ENCODE measurements around the gene STARD4.
A peak's percentile ranks its signal among the peaks of the same experiment; 100 is the strongest.

The STARD4 gene, protein sequence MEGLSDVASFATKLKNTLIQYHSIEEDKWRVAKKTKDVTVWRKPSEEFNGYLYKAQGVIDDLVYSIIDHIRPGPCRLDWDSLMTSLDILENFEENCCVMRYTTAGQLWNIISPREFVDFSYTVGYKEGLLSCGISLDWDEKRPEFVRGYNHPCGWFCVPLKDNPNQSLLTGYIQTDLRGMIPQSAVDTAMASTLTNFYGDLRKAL

GRCh38 chr5:111512375-111513130 is at the start of gene STARD4:
TSS of gene STARD4 (minus strand) at chr5:111512535. CDS start at chr5:111507433, 5,102 bp downstream.
- DNase-seq: peak; percentile 95

- DNase-seq: no peak
These were observed 47.3 kb upstream of the STARD4 start for GRCh38 chr5:111559680-111560079.

GRCh38 chr5:111557686-111558085 is 45.4 kb upstream of the STARD4 start:
- no peak for DNase-seq

- DNase-seq: no peak
These were observed 44.8 kb upstream of the STARD4 start for GRCh38 chr5:111557111-111557510.

- DNase-seq: no peak
These were observed 44.2 kb upstream of the STARD4 start for GRCh38 chr5:111556501-111556900.

DNA sequence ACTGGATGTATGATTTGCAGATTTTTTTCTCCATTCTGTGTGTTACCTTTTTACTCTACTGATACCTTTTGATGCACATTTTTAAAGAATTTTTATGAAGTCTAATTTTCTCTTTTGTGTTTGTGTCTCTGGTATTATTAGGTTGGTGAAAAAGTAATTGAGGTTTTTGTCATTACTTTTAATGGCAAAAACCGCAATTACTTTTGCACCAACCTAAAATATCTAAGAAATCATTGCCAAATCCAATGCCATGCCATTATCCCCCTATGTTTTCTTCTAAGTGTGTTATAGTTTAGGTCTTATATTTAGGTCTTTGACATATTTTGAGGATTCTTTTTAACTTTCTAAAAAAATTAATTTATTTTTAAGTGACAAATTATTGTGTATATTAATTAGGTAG is 43.4 kb upstream of the STARD4 start:
- DNase-seq: no peak

DNA sequence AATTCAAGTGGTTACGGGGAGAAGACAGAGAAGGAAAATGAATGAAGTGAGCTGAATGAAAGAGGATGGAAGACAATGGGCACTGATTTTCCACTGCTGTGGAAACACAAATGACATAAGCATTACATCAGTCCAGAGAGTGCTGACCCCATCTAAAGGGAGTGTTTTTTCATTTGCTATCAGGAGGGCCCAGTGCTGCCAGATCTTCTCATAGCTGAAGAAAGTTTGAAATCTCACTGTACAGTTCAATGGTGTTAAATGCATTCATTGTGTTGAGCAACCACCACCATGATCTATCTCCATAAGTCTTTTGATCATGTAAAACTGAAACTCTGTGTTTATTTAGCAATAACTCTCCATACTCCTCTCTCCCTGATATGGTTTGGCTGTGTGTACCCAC is 41.5 kb upstream of the STARD4 start:
- DNase-seq: no peak

DNA sequence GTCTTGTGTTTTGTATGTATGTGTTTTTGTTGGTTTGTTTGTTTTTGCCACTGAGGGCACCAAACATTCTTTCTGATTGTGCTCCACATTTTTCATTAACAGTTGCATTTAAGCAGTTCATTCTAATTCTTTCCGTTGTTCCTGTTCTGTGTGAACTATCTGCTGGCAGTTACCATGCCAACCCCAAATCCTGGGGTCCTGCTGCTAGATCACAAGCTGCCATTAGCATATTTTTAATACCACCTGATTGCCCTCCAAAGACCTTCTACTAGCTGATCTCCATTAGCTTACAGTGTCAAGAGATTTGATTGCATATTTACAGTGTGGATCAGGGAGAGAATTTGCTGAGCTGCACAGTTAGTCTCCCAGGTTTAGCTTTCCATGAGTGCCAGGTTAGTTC is 40.6 kb upstream of the STARD4 start:
- DNase-seq: no peak

- DNase-seq: no peak
These were observed 40.2 kb upstream of the STARD4 start for GRCh38 chr5:111552492-111552891.

GRCh38 chr5:111551569-111552275 is 39.4 kb upstream of the STARD4 start:
- DNase-seq: no peak

- no peak for DNase-seq
These were observed 38.8 kb upstream of the STARD4 start for GRCh38 chr5:111551161-111551560.

DNA sequence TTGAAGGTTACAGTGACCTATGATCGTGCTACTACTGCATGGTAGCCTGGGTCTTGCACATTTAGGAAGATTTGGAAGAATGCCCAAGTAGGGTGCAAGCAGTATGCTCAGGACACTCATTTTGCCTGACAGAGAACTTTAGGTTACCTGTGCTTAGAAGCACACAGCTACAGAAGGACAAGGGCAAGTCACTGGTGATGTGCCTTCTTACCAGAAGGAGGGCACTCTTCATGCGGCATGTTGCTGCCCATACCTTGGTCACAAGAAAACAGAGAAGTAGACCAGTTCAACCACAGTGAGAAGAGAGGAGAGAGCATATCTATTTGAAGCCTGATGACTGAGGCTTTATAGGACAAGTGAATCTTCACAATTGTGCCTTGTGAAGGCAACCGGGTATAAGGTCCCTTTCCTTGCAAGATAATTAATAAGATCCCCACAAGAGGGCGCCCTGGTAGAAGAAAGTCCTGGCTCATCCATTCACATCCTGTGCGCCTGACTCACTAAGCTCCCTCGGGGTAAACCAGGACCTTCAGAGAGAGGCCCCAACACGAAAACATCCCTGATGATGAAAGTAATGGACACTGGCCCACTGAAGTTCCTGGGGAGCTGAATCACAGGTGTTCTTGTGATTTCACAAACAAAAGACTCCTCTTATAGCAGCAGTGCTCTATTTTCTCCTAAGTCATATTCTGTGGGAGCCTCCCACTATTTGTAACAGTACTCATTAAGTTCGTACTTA is 38.1 kb upstream of the STARD4 start:
- peak; percentile 86 for DNase-seq

- DNase-seq: no peak
These were observed 36.8 kb upstream of the STARD4 start for GRCh38 chr5:111548992-111549649.

DNA sequence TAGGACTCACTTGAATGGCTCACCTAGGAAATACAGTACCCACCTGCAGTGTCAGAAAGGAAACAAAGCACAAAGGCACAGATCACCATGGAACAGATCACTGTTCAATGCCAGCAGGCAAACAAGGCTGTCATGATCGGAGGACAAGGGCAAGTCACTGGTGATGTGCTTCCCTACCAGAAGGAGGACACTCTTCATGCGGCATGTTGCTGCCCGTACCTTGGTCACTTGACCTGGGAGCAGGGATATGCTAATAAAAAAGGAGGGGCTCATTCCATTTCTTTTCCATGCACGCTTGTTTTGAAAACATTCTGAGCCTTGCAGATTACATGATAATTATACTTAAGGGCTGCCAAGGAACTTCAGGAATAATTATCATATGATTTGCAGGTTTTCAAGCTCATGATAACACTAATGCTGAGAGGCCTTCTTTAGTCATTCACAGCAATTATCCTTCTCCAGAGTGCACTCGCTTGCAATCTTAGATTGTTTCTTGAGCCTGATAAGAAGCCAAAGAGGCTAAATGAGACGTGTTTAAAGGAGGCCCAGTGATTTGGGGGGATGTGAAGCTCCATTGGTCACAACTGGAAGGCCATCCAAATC is 36.1 kb upstream of the STARD4 start:
- no peak for DNase-seq

DNA sequence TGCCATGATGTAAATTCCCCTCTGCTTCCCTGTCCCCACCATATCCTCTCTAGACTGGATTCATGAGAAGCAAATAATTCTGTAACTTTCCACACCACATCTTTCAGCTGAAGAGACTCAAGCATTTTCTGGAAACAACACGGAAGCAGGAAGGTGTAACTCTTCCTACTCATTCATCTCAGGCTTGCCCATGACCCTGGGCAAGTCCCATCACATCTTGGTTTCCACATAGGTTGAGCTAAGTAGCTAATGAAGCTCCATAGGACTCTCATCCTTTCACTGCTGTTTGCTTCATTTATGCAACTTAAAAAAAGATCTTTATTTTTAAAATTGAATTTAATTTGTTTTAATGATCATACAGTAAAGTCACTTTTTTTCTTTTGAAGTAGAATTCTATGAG is 32.7 kb upstream of the STARD4 start:
- DNase-seq: no peak

DNA sequence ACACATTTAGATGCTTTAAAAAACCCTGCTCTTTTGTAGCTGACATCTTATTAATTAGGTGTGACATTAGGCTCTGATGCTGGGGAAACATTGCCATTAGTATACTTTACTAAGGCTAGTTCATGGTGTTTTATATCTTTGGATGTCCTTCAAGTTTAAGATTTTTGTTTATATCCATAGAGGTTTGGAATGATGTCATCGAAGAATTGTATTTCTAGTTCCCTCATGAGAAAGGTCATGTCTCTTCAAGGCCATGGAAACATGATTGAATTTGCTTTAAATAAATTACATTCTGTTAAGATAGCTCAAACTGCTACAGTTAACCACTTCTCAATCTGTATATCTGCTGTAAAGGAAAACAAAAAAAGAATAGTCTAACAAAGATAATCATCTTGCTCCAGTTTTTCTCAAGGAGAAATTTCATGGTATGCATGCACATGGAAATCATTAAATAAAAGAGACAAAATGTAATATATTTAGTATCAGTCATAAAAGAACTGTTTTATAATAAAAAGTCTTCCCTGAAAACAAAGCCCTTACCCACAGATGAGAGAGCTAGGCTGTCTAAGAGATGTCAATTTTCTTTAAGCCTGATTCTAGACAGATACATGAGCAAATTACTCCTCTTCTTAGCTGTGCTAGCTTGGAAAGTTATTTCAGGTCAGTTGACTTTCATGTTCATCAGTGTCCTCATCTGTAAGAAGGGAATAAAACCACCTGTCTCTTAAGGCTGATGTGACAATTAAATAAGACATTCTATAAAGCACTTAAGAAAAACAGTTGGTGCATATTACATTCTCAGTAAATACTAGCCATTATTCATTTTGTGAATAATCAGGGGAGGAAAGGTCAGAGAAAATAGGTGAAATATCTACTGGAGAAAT is 25.0 kb upstream of the STARD4 start:
- no peak for DNase-seq

- DNase-seq: no peak
These were observed 23.7 kb upstream of the STARD4 start for GRCh38 chr5:111535879-111536549.

DNA sequence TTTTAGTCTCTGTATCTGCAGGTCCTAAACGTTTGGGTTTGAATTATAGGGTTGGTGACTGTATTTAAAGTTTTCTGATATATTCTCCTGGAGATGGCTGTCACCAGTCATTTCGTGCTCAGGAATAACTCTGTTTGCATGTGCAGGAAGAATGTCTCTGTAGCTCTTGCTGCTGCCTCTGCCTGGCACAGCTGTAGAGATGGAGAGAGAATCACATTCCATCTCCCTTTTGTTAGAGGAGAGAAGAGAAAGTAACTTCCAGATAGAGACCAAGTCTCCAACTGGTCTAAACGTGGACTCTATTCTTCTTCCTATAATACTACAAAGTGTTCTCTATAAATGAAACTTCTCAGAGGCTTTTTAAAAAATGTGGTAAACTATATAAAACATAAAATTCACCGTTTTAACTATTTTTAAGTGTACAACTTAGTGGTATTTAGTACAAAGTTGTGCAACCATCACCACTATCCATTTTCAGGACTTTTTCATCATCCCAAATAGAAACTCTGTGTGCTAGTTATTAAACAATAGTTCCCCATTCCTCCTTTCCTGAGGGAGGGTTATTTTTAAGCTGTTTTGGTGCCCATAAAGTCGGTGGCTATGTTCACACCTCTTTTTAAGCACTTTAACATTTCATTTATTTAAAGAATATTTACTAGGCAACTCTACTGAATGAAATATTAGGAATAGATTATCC is 20.7 kb upstream of the STARD4 start:
- no peak for DNase-seq

DNA sequence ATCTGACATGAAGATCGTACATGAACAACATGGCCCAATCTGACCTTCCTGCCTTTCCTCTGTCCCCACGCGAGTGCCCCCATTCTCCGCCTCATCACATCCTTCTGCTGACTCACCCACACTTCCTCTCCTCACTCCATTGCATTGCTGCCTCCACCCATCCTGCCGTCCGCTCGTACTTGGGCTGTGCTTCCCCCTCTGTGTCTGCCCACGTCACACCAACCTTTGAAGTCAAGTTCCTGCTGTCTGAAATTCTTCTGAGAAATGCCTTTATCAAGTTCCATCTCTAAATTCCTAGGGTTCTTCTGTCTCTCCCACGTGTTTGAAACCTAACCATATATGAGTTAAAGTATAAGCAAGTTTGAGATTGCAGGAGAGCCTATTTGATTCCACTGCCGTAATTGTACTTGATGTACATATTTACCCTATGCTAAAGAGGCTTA is 18.0 kb upstream of the STARD4 start:
- DNase-seq: peak; percentile 79

- no peak for DNase-seq
These were observed 15.7 kb upstream of the STARD4 start for GRCh38 chr5:111528056-111528455.
